PC-3 (cell line): ENCODE measurements around the gene TSPAN9. TPM values are rescaled to one million over a fixed set of nuclear protein-coding genes. Genes with fewer than 3 reads are reported as not detected.

ENCODE experiments used
- ATAC-seq: fragments of 200-7000 bp; cut with Tn5 transposase; 2 replicates; pipeline ENCODE4 v1.9.1; 2020; ENCODE audit warnings: mild to moderate bottlenecking, moderate library complexity
- BruUV-seq: library from RNA; stranded (reverse); fragments of 400-500 nt; replicated peaks from 2 replicates; lab custom pipeline; 2021; lab: Mats Ljungman, UMichigan
- CTCF ChIA-PET: fragments of 300-600 bp; sonication (Branson Sonifier 250); formaldehyde crosslinking; loops from one replicate; lab custom pipeline; 2022; ENCODE audit warnings: antibody characterized with exemption; lab: Charles Lee
- POLR2A ChIA-PET: fragments of 300-600 bp; sonication (Branson Sonifier 250); formaldehyde crosslinking; loops from one replicate; lab custom pipeline; 2022; ENCODE audit warnings: antibody characterized with exemption; ENCODE audit not compliant: unreplicated experiment; lab: Charles Lee
- DNase-seq: peaks from one replicate; pipeline ENCODE4 v3.0.0-alpha.2; 2015
- H2AFZ ChIP-seq: fragments of 300-600 bp; sonication (generic); 2 replicates; pipeline ENCODE4 v1.6.0; 2016; ENCODE audit warnings: antibody characterized with exemption, low read length
- H3F3A ChIP-seq: fragments of 300-600 bp; sonication (generic); one replicate; pipeline ENCODE4 v1.6.0; 2017; ENCODE audit warnings: antibody characterized with exemption, low read length, control low read depth, mild to moderate bottlenecking; ENCODE audit not compliant: unreplicated experiment
- H3K27ac ChIP-seq: fragments of 300-600 bp; sonication (generic); 2 replicates; pipeline ENCODE4 v1.5.1; 2016; ENCODE audit warnings: mild to moderate bottlenecking, low read length
- H3K27me3 ChIP-seq: fragments of 300-600 bp; sonication (generic); 2 replicates; pipeline ENCODE4 v1.6.1; 2016; ENCODE audit warnings: low read length, mixed read lengths
- H3K36me3 ChIP-seq: fragments of 300-600 bp; sonication (generic); 2 replicates; pipeline ENCODE4 v1.6.1; 2016; ENCODE audit warnings: low read depth, mixed run types, low read length, mixed read lengths
- H3K4me1 ChIP-seq: fragments of 300-600 bp; sonication (generic); 2 replicates; pipeline ENCODE4 v1.5.1; 2016; ENCODE audit warnings: low read length; ENCODE audit not compliant: insufficient read depth
- H3K4me2 ChIP-seq: fragments of 300-600 bp; sonication (generic); 2 replicates; pipeline ENCODE4 v1.6.0; 2016; ENCODE audit warnings: low read length
- H3K4me3 ChIP-seq: fragments of 300-600 bp; sonication (generic); 2 replicates; pipeline ENCODE4 v1.5.1; 2016; ENCODE audit warnings: mild to moderate bottlenecking, low read length, mixed read lengths
- H3K79me2 ChIP-seq: fragments of 300-600 bp; sonication (generic); 2 replicates; pipeline ENCODE4 v1.6.1; 2017; ENCODE audit warnings: low read length, mixed read lengths
- H3K9ac ChIP-seq: fragments of 300-600 bp; sonication (generic); 2 replicates; pipeline ENCODE4 v1.6.0; 2016; ENCODE audit warnings: mild to moderate bottlenecking, low read length
- H3K9me2 ChIP-seq: fragments of 300-600 bp; sonication (generic); replicated peaks from 2 replicates; pipeline ENCODE4 v1.6.1; 2016; ENCODE audit warnings: mixed run types, low read length, mixed read lengths
- H3K9me3 ChIP-seq: fragments of 300-600 bp; sonication (generic); 2 replicates; pipeline ENCODE4 v1.6.1; 2016; ENCODE audit warnings: low read length, mixed read lengths
- H4K20me1 ChIP-seq: fragments of 300-600 bp; sonication (generic); 2 replicates; pipeline ENCODE4 v1.6.1; 2016; ENCODE audit warnings: low read length, mixed read lengths
- EZH2 ChIP-seq: fragments of 300-600 bp; sonication (generic); IDR thresholded peaks from one replicate; pipeline ENCODE4 v1.6.1; 2017; ENCODE audit warnings: antibody characterized with exemption, mild to moderate bottlenecking, low read length; ENCODE audit not compliant: unreplicated experiment
- EZH2phosphoT487 ChIP-seq: fragments of 300-600 bp; sonication (generic); IDR thresholded peaks from 2 replicates; pipeline ENCODE4 v1.6.1; 2018; ENCODE audit warnings: mild to moderate bottlenecking, antibody characterized with exemption, low read length, borderline replicate concordance
- intact Hi-C: fragments of 100-400 bp; cut with micrococcal nuclease; formaldehyde crosslinking; loops from 2 replicates; pipeline ENCODE4 v1.9.0; 2023
- total RNA-seq: library from RNA; depleted of rRNA; stranded (reverse); fragments of >200 nt; gene quantifications from 2 replicates; pipeline ENCODE4 v1.2.3, GENCODE V29; 2014
- TF ChIP-seq, protein P1 (sequence below): fragments of 300-600 bp; sonication (generic); conservative IDR thresholded peaks from 2 replicates; pipeline ENCODE4 v1.5.1; 2017; ENCODE audit warnings: antibody characterized with exemption, low read depth, mild to moderate bottlenecking, low read length

The TSPAN9 gene
- total RNA-seq, 1 experiment from 2014 or later: 6.2 TPM

GRCh38 chr12:3197131-3197818 lies 120.1 kb downstream of the TSPAN9 start:
- Histone ChIP-seq H3K27me3 (peaks cover 22% of the 10 kb centered on the region), H3K9me3 (no peaks in the 10 kb centered on the region), H3F3A (no peaks in the 10 kb centered on the region), H4K20me1 (no peaks in the 10 kb centered on the region), H3K9me2 (no peaks in the 10 kb centered on the region), H3K27ac (no peak overlapping the region), H3K4me3 (no peak overlapping the region), H3K4me1 (peaks cover 9% of the 10 kb centered on the region), H3K36me3 (no peaks in the 10 kb centered on the region), H2AFZ (no peak overlapping the region), H3K79me2 (no peaks in the 10 kb centered on the region), H3K9ac (no peak overlapping the region), H3K4me2 (no peak overlapping the region)
- ChIA-PET POLR2A (no interaction called here), CTCF (no interaction called here)
- DNase-seq: no peak
- TF ChIP-seq EZH2phosphoT487: no peak
- TF ChIP-seq EZH2: no peak
- TF ChIP-seq, protein P1, sequence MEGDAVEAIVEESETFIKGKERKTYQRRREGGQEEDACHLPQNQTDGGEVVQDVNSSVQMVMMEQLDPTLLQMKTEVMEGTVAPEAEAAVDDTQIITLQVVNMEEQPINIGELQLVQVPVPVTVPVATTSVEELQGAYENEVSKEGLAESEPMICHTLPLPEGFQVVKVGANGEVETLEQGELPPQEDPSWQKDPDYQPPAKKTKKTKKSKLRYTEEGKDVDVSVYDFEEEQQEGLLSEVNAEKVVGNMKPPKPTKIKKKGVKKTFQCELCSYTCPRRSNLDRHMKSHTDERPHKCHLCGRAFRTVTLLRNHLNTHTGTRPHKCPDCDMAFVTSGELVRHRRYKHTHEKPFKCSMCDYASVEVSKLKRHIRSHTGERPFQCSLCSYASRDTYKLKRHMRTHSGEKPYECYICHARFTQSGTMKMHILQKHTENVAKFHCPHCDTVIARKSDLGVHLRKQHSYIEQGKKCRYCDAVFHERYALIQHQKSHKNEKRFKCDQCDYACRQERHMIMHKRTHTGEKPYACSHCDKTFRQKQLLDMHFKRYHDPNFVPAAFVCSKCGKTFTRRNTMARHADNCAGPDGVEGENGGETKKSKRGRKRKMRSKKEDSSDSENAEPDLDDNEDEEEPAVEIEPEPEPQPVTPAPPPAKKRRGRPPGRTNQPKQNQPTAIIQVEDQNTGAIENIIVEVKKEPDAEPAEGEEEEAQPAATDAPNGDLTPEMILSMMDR: no peak
- intact Hi-C loops: no loop called here
- no TSS peak for BruUV-seq
- no peak for ATAC-seq

- H2AFZ ChIP-seq: peak overlapping the region; percentile 72
- ATAC-seq (peak; percentile 25), DNase-seq (peak; percentile 5)
- ChIA-PET CTCF (no interaction called here), POLR2A (no interaction called here)
- H3K4me1 ChIP-seq: peaks cover 9% of the 10 kb centered on the region
- no peaks in the 10 kb centered on the region for H3K79me2 ChIP-seq
- intact Hi-C loops: loop anchor here (2.0 to 10.0 kb wide), 2 partner anchors 31 to 75 kb away; no protein-coding TSS in a partner anchor
- peaks cover 22% of the 10 kb centered on the region for H3K27me3 ChIP-seq
- no peak overlapping the region for H3K27ac ChIP-seq
- no peaks in the 10 kb centered on the region for H4K20me1 ChIP-seq
- no peaks in the 10 kb centered on the region for H3K9me3 ChIP-seq
- no peaks in the 10 kb centered on the region for H3K9me2 ChIP-seq
- H3K4me3 ChIP-seq: peak overlapping the region; percentile 70
- no peaks in the 10 kb centered on the region for H3K36me3 ChIP-seq
- BruUV-seq: no TSS peak
- no peaks in the 10 kb centered on the region for H3F3A ChIP-seq
- no peak for TF ChIP-seq EZH2
- no peak for TF ChIP-seq EZH2phosphoT487
- TF ChIP-seq, protein P1: no peak
- H3K4me2 ChIP-seq: peak overlapping the region; percentile 94
- H3K9ac ChIP-seq: no peak overlapping the region
Measured at GRCh38 chr12:3199551-3200031, 122.4 kb downstream of the TSPAN9 start.

GRCh38 chr12:3200032-3200617 lies 122.9 kb downstream of the TSPAN9 start:
- Histone ChIP-seq H3K27ac (no peak overlapping the region), H2AFZ (peak overlapping the region; percentile 72), H3K4me3 (peak overlapping the region; percentile 70), H3K27me3 (peaks cover 22% of the 10 kb centered on the region), H3K4me2 (peak overlapping the region; percentile 94), H3K9me2 (no peaks in the 10 kb centered on the region), H3F3A (no peaks in the 10 kb centered on the region), H3K36me3 (no peaks in the 10 kb centered on the region), H3K9me3 (no peaks in the 10 kb centered on the region), H3K9ac (no peak overlapping the region), H3K4me1 (peaks cover 9% of the 10 kb centered on the region), H4K20me1 (no peaks in the 10 kb centered on the region), H3K79me2 (no peaks in the 10 kb centered on the region)
- ChIA-PET CTCF (no interaction called here), POLR2A (no interaction called here)
- DNase-seq: peak; percentile 30
- ATAC-seq: peak; percentile 82
- BruUV-seq: no TSS peak
- TF ChIP-seq EZH2: no peak
- no peak for TF ChIP-seq EZH2phosphoT487
- TF ChIP-seq, protein P1: no peak
- intact Hi-C loops: loop anchor here (2.0 to 10.0 kb wide), 2 partner anchors 31 to 75 kb away; no protein-coding TSS in a partner anchor
